NB4 (cell line): ENCODE results near the gene ARHGEF10L.
"Not testable (repeated sequence)": the region's sequence is repeated elsewhere in the genome, so short reads cannot be mapped to it uniquely, and the experiment has no call there.

ENCODE experiments used
- DNase-seq: peaks from one replicate; pipeline ENCODE4 v3.0.0; 2010; ENCODE audit warnings: low read depth
- H3K4me3 ChIP-seq: one replicate; pipeline ENCODE4 v1.5.1; 2011; ENCODE audit warnings: mild to moderate bottlenecking, low read depth, low read length, moderate library complexity
- CTCF ChIP-seq: IDR thresholded peaks from one replicate; pipeline ENCODE4 v1.5.1; 2012; ENCODE audit warnings: low read depth, low read length
- MAX ChIP-seq: IDR thresholded peaks from 2 replicates; pipeline ENCODE4 v1.6.1; 2011; ENCODE audit warnings: low read depth, low read length
- MYC ChIP-seq: IDR thresholded peaks from 2 replicates; pipeline ENCODE4 v1.6.1; 2011; ENCODE audit warnings: low read depth, low read length
- POLR2A ChIP-seq: IDR thresholded peaks from 2 replicates; pipeline ENCODE4 v1.6.1; 2011; ENCODE audit warnings: mild to moderate bottlenecking; ENCODE audit not compliant: insufficient read length; ENCODE audit errors: extremely low read depth

The ARHGEF10L gene

GRCh38 chr1:17620448-17620847 lies 81.0 kb downstream of the ARHGEF10L start:
- H3K4me3 ChIP-seq: no peak overlapping the region
- TF ChIP-seq MAX: no peak
- no peak for TF ChIP-seq MYC
- TF ChIP-seq CTCF: no peak
- no peak for DNase-seq

GRCh38 chr1:17621691-17622090 lies 82.2 kb downstream of the ARHGEF10L start:
- no peak overlapping the region for H3K4me3 ChIP-seq
- no peak for TF ChIP-seq CTCF
- no peak for TF ChIP-seq MYC
- no peak for TF ChIP-seq POLR2A
- TF ChIP-seq MAX: no peak
- DNase-seq: no peak

- no peak overlapping the region for H3K4me3 ChIP-seq
- no peak for DNase-seq
Measured at GRCh38 chr1:17622823-17623222, 83.3 kb downstream of the ARHGEF10L start.

GRCh38 chr1:17624611-17625233 lies 85.2 kb downstream of the ARHGEF10L start:
- no peak for TF ChIP-seq MAX
- TF ChIP-seq CTCF: no peak
- no peak for TF ChIP-seq MYC
- TF ChIP-seq POLR2A: no peak
- DNase-seq: no peak
- H3K4me3 ChIP-seq: no peak overlapping the region

More at GRCh38 chr1:17622823-17623222, 83.3 kb downstream of the ARHGEF10L start:
- TF ChIP-seq CTCF: no peak
- TF ChIP-seq MYC: no peak
- TF ChIP-seq MAX: no peak
- TF ChIP-seq POLR2A: no peak

- DNase-seq: no peak
- H3K4me3 ChIP-seq: no peak overlapping the region
- TF ChIP-seq POLR2A: no peak
- no peak for TF ChIP-seq CTCF
- TF ChIP-seq MAX: no peak
- no peak for TF ChIP-seq MYC
Measured at GRCh38 chr1:17627239-17628052, 87.9 kb downstream of the ARHGEF10L start.

GRCh38 chr1:17629046-17629445 lies 89.5 kb downstream of the ARHGEF10L start:
- not testable (repeated sequence) for DNase-seq, H3K4me3 ChIP-seq
